HTERT RPE-1 (cell line): ENCODE measurements around the gene GPN1.
"Not testable (repeated sequence)": the region's sequence is repeated elsewhere in the genome, so short reads cannot be mapped to it uniquely, and the experiment has no call there.

ENCODE experiments used
- in situ Hi-C: fragments of 300-500 bp; cut with MboI; formaldehyde crosslinking; loops from 4 replicates; pipeline ENCODE4 v1.14.3; 2020; ENCODE audit warnings: low sequenced_read_pairs

GPN1 gene

DNA sequence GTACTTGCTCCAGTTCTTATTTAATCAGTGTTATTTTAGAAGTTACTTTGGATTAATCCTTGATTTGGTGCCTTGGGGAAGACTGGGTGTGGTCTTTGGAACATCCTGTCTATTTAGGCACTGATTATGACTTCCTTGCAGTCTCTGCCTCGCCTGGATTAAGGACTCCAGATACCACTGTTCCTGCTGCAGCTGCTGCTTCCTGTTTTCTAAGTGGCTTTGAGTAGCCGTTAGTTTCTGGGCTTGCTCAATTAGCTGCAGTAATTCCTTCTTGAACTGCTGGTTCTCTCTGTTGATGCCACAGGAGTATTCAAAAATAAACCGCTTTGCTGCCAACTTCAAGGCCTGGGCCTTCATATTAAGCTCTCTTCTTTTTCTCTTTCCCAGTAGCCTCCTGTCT, 1.9 kb upstream of the GPN1 start:
- in situ Hi-C loops = not testable (repeated sequence)

DNA sequence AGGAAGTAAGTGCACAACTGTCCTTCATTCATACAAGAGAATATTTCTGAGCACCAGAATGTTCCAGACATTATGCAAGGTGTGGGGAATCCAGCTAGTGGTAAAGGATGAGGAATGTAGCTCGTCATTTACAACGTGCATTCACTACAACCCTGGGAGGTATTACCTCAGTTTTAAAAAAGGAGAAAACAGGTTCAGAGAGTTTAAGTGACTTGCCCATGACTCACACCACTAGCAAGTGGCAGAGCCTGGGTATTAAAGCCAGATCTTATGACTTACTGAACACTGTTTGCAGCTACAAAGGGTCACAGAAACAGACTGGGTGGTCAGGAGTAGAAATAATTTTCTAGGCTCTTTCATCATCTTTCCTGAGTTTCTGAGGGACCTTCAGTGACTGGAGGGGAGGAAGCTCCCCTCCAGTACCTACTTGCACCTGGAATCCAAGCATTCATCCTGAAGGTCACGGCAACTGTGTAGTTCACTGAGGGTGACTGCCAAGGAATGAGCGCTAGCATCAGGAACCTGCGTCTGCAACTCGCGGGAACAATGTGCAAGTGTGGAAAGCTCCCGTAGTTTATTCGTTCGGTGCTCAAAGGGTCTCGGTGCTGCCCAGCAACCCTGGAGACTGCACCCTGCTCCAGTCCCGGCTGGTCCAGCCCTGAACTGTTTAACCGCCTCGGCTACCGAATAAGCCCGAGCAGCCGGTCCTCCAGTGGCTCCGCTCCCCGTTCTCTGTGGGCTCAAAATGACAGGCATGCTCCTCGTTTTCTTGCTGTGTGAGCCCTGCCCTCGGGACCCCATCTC, 685 bp upstream of the GPN1 start:
- in situ Hi-C loops = no loop called here

DNA sequence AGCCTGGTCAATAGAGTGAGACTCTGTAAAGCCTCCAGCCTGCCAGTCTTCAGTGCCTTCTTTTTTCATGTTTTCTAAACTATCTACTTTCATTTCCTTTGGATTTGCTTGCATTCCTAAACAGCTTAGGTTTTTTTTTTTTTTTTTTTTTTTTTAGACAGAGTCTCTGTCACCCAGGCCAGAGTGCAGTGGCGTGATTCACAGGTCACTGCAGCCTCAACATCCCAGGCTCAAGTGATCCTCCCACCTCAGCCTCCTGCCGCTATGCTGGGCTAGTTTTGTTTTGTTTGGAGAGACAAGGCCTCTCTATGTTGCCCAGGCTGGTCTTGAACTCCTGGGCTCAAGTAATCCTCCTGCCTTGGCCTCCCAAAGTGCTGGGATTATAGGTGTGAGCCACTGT, 1.4 kb downstream of the GPN1 start:
- in situ Hi-C loops = not testable (repeated sequence)

DNA sequence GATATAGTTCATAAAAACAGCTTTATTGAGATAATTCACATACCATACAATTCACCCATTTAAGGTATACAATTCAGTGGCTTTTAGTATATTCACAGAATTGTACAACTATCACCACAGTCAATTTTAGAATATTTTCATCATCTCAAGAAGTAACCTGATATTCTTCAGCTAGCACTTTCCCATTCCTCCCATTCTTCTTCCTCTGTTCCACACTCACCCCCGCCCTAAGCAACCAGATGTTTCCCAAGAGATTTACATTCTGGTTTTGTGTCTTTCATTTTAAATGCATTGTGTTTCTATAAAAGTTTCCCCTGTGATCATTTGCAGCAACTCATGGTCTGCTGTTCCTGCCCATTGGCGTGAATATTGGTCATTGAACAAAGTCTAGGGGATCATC, 5.4 kb downstream of the GPN1 start:
- in situ Hi-C loops = no loop called here

DNA sequence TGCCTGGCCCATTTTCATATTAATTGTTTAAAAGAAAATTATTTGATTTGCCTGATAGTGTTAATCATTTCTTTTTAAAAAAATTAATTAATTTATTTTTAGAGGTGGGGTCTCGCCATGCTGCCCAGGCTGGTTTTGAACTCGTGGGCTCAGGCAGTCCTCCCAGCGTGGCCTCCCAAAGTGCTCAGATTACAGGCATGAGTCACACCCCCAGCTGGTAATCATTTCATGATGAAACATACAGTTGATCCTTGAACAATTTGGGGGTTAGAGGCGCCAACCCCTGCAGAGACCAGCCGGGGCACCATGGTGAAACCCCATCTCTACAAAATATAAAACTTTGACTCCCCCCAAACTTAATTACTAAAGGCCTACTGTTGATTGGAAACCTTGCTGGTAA, 7.9 kb downstream of the GPN1 start:
- in situ Hi-C loops = no loop called here

DNA sequence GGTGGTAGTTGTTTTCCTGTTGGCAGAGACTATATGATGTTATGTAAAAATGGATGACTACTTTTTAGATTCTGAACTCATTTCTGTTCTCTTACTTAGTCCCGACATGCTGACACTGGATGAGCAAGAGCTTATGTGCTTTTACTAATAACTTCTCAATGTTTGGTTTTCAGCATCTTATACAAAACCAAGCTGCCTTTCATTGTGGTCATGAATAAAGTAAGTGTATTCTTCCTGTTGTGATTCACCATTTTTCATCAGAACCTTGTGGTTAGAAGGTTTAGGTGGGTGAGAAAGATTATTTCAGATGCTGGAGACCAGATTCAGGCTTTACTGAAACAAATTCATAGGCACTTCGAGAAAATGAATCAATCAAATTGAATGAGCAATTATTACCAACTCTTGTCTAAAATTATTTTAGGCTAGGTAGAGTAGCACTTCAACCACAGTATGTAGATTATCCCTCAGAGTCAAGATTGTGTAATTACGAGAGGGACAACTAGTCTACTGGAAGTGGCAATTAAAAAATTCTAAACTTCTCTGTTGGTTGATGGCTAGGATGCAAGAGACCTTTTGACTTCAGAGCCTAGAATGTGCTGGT, 9.3 kb downstream of the GPN1 start:
- in situ Hi-C loops = no loop called here

DNA sequence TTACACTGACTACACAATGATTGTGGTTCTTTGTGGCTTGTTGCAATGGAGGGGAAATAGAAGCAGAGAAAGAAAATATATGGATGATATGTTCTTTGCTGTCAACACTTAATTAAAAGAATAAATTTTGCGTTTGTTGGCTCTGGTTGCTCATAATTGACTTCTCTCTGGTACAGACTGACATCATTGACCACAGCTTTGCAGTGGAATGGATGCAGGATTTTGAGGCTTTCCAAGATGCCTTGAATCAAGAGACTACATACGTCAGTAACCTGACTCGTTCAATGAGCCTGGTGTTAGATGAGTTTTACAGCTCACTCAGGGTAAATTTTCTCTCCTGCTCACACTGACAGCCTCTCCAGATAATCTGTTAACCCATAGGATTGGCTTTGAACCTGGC, 9.9 kb downstream of the GPN1 start:
- in situ Hi-C loops = no loop called here

DNA sequence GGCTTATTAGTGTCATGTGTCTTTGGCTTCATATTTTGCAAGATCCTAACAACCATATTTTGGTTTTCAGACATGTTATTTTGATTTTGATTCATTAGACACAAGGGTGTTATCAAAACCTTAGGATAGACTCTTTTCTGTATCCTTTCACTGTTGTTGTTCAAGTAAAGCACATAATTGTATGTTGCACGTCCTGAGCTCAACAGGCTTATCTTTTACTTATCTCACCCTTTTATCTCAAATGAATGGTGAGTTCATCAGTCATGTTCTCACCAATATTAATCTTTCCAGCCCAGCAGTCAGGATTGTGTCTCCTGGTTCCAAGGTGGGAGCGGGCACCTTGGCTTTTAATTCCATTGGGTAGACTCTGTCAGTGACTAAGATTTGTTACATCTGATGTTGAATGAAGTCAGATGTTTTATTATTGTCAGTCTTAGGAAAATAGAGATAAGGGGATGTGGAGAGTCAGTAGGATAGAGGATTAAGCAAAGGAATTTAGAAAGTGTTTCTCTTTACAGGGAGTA, 11.9 kb downstream of the GPN1 start:
- in situ Hi-C loops = no loop called here

DNA sequence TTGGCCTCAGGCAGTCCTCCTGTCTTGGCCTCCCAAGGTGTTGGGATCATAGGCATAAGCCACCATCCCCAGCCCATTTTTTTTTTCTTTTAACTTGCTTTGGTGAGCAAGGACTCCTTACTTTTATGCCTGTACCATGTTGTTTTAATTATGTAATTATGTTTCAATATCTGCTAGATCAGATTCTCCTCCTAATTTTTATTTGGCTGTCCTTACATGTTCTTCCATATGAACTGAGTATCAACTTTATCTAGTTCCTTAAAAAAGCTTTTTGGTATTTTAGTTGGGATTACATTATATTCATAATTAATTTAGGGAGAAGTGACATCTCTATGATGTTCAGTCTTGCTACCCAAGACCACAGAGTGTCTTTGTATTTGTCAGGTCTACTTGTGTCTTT, 16.3 kb downstream of the GPN1 start:
- in situ Hi-C loops = no loop called here

DNA sequence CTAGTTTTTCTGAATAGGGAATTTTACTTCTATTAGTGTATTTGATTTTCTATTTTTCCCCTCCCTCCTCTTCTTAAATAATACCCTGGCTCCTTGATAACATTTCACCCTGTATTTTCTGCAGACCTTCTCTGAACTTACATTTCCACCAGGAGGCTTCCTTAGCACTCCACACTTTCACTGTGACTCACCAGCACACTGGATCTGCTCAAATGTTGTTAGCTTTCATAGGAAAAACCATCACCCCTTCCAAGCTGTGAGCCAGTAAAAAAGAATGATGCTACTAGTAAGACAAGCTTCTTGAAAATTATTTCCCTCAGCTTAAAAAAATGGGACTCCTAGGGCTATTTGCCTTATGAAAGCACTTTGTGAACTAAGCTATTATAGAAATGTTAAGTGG, 18.4 kb downstream of the GPN1 start:
- in situ Hi-C loops = no loop called here

DNA sequence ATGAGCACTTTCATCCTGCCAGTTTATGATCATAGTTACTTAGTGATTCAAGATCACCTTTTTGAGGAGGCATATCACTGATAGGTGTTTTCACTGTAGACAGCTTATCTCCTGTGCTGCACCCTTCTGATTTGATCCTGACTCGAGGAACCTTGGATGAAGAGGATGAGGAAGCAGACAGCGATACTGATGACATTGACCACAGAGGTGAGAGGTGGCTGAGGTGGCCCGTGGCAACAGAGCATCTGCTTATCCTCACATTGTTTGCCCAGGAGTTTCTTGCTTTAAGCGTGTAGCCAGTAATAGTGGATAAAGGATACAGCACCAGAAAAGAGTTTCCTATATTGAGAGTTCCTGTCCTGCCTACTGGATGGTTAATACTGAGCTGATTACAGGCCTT, 18.9 kb downstream of the GPN1 start:
- in situ Hi-C loops = no loop called here

DNA sequence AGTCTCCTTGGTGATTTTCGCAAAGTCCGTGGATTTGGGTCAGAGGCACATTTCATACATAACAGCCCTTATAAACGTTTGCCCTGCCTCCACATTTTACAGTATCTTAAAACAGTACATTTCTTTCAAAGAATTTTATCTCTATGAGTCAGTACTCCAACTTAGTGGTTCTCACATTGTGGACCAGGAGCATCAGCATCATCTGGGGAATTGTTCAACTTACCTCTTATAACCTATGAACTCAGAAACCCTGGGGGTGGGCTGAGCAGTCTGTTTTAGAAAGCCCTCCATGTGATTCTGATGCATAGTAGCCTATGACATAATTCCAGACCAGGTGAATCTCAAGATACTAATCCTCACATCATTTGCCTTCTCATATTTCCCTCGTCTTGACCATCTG, 22.2 kb downstream of the GPN1 start:
- in situ Hi-C loops = no loop called here

DNA sequence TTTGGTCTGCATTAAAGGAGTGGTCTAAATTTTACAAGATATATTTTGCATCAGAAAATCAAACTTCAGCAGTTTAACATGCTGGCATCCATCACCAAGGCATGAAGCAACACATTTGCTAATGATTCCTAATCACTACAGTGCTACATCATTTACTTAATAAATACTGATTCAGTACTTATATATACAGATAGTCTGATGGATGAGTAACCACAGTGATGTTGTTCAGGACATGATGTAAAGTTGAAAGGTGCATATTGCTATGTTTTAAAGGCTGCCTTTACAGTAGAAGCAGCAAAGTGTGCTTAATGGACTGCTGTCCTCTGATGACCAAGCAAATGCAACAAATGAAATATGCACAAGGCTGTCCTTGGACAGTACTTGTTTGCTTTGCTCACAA, 23.5 kb downstream of the GPN1 start:
- in situ Hi-C loops = no loop called here

DNA sequence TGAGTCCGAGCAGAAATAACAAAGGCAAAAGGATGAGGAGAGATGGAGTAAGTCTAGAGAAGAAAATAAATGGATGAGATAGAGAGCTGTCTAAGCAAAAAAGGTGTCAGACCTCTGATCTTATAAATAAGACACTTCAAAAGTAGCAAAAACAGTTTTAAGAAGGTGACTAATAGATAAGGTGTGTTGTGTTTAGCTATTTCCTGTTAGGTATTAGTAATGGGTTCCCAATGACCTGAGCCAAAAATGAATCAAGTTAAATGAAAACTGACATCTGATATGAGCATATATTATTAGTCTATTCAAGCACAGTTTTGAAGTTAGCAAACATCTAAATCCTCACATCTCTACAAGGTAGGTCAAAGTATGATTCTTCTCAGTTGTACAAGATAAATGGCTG, 23.9 kb downstream of the GPN1 start:
- in situ Hi-C loops = no loop called here

DNA sequence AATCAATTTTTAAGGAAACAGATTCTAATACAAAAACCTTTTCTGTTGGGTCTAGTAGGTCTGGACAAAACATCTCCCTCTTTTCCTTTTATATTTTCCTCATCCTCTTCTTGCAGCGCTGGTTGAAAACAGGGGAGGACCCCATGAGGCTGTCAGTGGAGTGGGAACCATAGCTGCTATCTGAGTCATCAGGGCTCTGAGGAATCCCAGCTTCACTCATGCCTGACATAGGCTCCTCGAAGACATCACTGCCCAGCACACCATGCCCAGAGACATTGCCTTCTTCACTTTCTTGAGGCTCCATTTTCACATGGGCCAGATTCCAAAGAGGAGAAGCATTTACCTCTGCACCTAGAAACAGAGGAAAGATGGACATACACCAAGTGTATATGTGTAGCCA, 24.5 kb downstream of the GPN1 start:
- in situ Hi-C loops = no loop called here

DNA sequence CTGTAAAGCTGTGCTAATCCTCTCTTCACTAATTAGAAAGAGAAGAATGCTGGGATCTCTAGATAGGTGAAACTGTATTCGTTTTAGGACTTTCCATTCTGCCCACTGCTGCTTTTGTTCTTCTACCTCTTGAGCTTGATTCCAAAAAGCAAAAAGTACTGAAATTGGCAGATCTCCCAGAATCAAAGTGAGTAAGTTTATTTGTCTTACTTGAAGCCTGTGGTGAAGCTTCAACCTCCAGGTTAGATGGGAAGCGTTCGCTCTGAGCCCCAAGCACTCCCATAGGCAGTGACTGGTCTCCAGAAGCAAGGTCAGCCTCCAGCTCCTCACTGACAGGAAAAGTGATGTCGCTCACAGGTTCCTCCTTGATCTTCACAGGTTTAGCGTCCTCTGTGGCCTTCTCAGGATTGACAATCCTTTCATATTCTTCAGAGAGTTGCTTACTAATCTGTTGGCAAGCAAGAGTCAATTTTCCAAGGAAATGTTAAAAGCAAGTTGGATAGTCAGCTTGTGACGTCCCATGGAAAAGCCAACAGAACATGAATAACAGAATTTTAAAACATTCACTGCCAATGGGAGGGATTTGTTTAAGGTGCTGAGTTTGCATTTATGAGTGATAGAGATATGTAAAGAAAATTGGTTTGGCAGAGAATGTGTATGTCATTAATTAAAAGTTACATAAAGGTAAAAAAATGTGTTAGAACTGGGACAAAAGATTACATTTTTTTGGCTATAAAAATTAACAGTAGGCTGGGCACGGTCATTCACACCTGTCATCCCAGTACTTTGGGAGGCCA, 26.5 kb downstream of the GPN1 start:
- in situ Hi-C loops = no loop called here

DNA sequence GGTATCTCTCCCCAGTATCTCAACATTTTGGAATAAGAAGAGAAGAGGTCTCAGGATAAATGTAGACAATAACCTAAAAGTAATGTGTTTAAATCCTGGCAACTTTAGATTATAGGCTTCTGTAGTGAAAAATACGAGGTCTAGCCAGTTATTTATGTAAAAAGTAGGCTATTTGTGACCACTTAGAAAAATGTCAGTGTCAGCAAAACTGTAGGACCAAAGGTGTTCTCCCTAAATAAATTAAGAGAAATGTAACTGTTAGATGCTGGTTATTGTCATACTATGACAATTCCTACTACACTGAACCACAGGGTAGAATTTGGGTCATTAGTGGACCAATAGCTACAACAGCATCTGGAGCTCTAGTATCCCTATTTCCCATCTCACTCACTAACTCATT, 32.5 kb downstream of the GPN1 start:
- in situ Hi-C loops = no loop called here

DNA sequence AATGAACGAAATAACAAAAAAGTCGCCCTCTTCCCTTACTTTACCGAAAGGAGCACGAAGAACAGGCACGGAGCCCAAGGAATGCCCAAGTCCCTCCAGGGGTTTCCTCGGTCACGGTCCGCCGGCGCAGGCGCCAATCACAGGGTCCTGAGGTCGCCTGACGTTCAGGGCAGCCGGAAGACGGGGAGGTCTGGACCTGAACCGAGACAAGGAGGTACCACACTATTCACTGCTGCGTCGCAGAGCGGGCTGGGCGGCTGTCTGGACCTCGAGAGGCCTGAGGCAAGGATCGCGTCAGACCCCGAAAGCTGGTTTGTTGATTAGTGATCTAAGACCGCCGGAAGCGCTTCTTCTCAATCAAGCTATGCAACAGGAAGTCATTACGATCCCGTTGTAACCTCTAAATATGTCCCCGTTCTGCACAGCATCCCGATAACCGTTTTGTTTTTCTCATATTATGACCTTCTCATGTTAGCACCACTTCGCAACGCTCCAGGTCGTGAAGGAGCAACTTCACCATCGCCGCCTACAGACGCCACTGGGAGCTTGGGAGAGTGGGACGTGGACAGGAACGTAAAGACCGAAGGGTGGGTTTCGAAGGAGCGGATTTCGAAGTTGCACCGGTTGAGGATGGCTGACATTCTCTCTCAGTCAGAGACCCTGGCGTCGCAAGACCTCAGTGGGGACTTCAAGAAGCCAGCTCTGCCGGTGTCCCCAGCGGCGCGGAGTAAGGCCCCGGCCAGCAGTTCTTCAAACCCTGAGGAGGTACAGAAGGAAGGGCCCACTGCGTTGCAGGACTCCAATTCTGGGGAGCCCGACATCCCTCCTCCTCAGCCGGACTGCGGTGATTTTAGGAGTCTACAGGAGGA, 34.7 kb downstream of the GPN1 start, which contains the start of the genes SLC4A1AP and SUPT7L:
Gene SLC4A1AP, plus strand, starts transcription at position 605 of the 869 bp plus-strand sequence. Its CDS starts 26 bp downstream, at position 631.
Gene SUPT7L, minus strand, starts transcription at position 330 of the 869 bp plus-strand sequence. CDS start 1,422 bp downstream, outside the sequence.
- in situ Hi-C loops = no loop called here

DNA sequence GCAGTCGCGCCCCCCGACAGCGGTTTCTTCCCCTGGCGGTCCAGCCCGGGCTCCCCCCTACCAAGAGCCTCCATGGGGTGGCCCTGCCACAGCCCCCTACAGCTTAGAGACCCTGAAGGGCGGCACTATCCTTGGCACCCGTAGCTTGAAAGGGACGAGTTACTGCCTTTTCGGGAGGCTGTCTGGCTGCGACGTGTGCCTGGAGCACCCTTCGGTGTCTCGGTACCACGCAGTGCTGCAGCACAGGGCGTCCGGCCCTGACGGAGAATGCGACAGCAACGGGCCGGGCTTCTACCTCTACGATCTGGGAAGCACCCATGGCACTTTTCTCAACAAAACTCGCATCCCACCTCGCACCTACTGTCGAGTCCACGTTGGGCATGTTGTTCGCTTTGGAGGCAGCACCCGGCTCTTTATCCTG, 35.3 kb downstream of the GPN1 start:
- in situ Hi-C loops = no loop called here

DNA sequence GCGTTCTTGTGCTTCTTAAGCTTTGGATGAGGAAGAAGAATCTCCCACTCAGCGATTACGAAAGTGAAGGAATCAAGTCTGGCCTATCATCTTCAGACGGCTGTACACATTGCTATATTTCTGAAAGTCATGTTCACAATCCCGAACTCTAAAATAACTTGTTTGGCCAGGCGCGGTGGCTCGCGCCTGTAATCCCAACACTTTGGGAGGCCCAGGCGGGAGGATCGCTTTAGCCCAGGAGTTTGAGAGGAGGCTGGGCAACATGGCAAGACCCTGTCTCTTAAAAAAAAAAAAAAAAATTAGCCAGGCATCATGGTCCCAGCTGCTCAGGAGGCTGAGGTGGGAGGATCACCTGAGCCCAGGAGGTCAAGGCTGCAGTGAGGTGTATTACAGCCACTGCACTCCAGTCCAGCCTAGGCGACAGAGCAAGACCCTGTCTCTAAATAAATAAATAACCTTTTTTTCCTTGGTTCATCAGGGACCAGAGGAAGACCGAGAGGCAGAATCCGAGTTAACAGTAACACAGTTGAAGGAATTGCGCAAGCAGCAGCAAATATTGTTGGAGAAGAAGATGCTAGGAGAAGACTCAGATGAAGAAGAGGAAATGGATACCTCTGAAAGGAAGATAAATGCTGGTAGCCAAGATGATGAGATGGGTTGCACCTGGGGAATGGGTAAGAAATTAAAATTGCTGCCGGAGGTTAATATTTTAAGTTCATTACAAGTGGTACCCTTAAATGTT, 35.9 kb downstream of the GPN1 start:
- in situ Hi-C loops = no loop called here
